Duodenal mucosa (tissue), 2 donors: Measurements from ENCODE around the gene TRIM13.
"Not testable (repeated sequence)": the region's sequence is repeated elsewhere in the genome, so short reads cannot be mapped to it uniquely, and the experiment has no call there.

Experiments
- H3K27ac ChIP-seq: one replicate; pipeline ENCODE4 v1.7.0; 2013; ENCODE audit warnings: low read depth, low read length
- H3K27me3 ChIP-seq, 2 donors: one replicate each; pipeline ENCODE4 v1.7.0; 2013; ENCODE audit warnings: low read length in 2 of 2, control low read depth in 1 of 2; ENCODE audit not compliant: insufficient read depth in 2 of 2, control insufficient read depth in 1 of 2
- H3K36me3 ChIP-seq, 2 donors: one replicate each; pipeline ENCODE4 v1.7.0; 2013; ENCODE audit warnings: low read length in 2 of 2, control low read depth in 1 of 2; ENCODE audit not compliant: insufficient read depth in 2 of 2, control insufficient read depth in 1 of 2
- H3K4me1 ChIP-seq, 2 donors: one replicate each; pipeline ENCODE4 v1.7.0; 2013; ENCODE audit warnings: low read length in 2 of 2, control low read depth in 1 of 2; ENCODE audit not compliant: insufficient read depth in 2 of 2, control insufficient read depth in 1 of 2
- H3K4me3 ChIP-seq, 2 donors: one replicate each; pipeline ENCODE4 v1.7.0; 2013; ENCODE audit warnings: low read length in 2 of 2, low read depth in 1 of 2
- H3K9ac ChIP-seq, 2 donors: one replicate each; pipeline ENCODE4 v1.7.0; 2013; ENCODE audit warnings: low read length in 2 of 2, low read depth in 1 of 2
- H3K9me3 ChIP-seq, 2 donors: one replicate each; pipeline ENCODE4 v1.7.0; 2013; ENCODE audit warnings: low read length in 2 of 2, control low read depth in 1 of 2; ENCODE audit not compliant: control insufficient read depth in 1 of 2

Gene TRIM13

GRCh38 chr13:49996951-49997895 is at the start of gene TRIM13:
Gene TRIM13, plus strand, starts transcription at chr13:49997042. Its CDS starts 14,899 bp downstream, at chr13:50011941.
- H3K27ac ChIP-seq, result peak within 1 kb of the TSS; percentile 98
- no peaks in the 10 kb centered on the region for H3K9me3 ChIP-seq
- peaks cover 15 to 26% of the 10 kb centered on the region in 2 donors for H3K4me1 ChIP-seq
- peak within 1 kb of the TSS; percentile 84 to 90 for H3K4me3 ChIP-seq
- H3K27me3 ChIP-seq, result no peaks in the 10 kb centered on the region
- peak within 1 kb of the TSS; percentile 95 to 98 for H3K9ac ChIP-seq
- peaks cover 0 to 5% of the 10 kb centered on the region in 2 donors for H3K36me3 ChIP-seq

GRCh38 chr13:49948777-49949270 is 48.0 kb upstream of the TRIM13 start:
- H3K9ac ChIP-seq, H3K36me3 ChIP-seq: not testable (repeated sequence)

GRCh38 chr13:49951754-49952535 is 44.9 kb upstream of the TRIM13 start:
- no peak overlapping the region for H3K27ac ChIP-seq
- no peaks in the 10 kb centered on the region for H3K36me3 ChIP-seq
- H3K27me3 ChIP-seq, result no peaks in the 10 kb centered on the region

More at GRCh38 chr13:49948777-49949270, 48.0 kb upstream of the TRIM13 start:
- H3K9me3 ChIP-seq, H3K27me3 ChIP-seq, H3K4me3 ChIP-seq, H3K4me1 ChIP-seq, H3K27ac ChIP-seq: not testable (repeated sequence)

GRCh38 chr13:49953560-49953959 is 43.3 kb upstream of the TRIM13 start:
- Histone ChIP-seq H3K27ac (no peak overlapping the region), H3K36me3 (no peaks in the 10 kb centered on the region), H3K4me3 (no peak overlapping the region), H3K9me3 (no peaks in the 10 kb centered on the region), H3K4me1 (peaks cover 6 to 14% of the 10 kb centered on the region in 2 donors), H3K9ac (no peak overlapping the region), H3K27me3 (no peaks in the 10 kb centered on the region)

More at GRCh38 chr13:49951754-49952535, 44.9 kb upstream of the TRIM13 start:
- Histone ChIP-seq H3K9me3 (no peaks in the 10 kb centered on the region), H3K4me3 (no peak overlapping the region), H3K9ac (no peak overlapping the region), H3K4me1 (peaks cover 6 to 14% of the 10 kb centered on the region in 2 donors)

GRCh38 chr13:49954674-49955455 is 42.0 kb upstream of the TRIM13 start:
- Histone ChIP-seq H3K9me3 (no peaks in the 10 kb centered on the region), H3K4me1 (peaks cover 6 to 14% of the 10 kb centered on the region in 2 donors), H3K27ac (no peak overlapping the region), H3K9ac (no peak overlapping the region), H3K4me3 (no peak overlapping the region), H3K36me3 (no peaks in the 10 kb centered on the region), H3K27me3 (no peaks in the 10 kb centered on the region)

GRCh38 chr13:49956131-49956530 is 40.7 kb upstream of the TRIM13 start:
- Histone ChIP-seq H3K27ac (no peak overlapping the region), H3K4me3 (no peak overlapping the region)

GRCh38 chr13:49958321-49958720 is 38.5 kb upstream of the TRIM13 start:
- H3K9ac ChIP-seq, result no peak overlapping the region
- peaks cover 0 to 5% of the 10 kb centered on the region in 2 donors for H3K9me3 ChIP-seq
- no peaks in the 10 kb centered on the region for H3K27me3 ChIP-seq
- H3K4me3 ChIP-seq, result no peak overlapping the region
- H3K27ac ChIP-seq, result no peak overlapping the region
- H3K4me1 ChIP-seq, result peaks cover 6 to 11% of the 10 kb centered on the region in 2 donors
- no peaks in the 10 kb centered on the region for H3K36me3 ChIP-seq

More at GRCh38 chr13:49956131-49956530, 40.7 kb upstream of the TRIM13 start:
- Histone ChIP-seq H3K9me3 (no peaks in the 10 kb centered on the region), H3K27me3 (no peaks in the 10 kb centered on the region), H3K4me1 (peaks cover 6 to 14% of the 10 kb centered on the region in 2 donors), H3K36me3 (no peaks in the 10 kb centered on the region), H3K9ac (no peak overlapping the region)

- no peak overlapping the region for H3K9ac ChIP-seq
- H3K9me3 ChIP-seq, result peaks cover 3 to 9% of the 10 kb centered on the region in 2 donors
- H3K36me3 ChIP-seq, result no peaks in the 10 kb centered on the region
These were observed 29.4 kb upstream of the TRIM13 start for GRCh38 chr13:49967456-49967855.

GRCh38 chr13:49972709-49973108 is 24.1 kb upstream of the TRIM13 start:
- Histone ChIP-seq H3K27ac (no peak overlapping the region), H3K27me3 (no peaks in the 10 kb centered on the region), H3K4me1 (peaks cover 0 to 5% of the 10 kb centered on the region in 2 donors), H3K9ac (no peak overlapping the region), H3K4me3 (no peak overlapping the region), H3K9me3 (no peaks in the 10 kb centered on the region), H3K36me3 (no peaks in the 10 kb centered on the region)

More at GRCh38 chr13:49967456-49967855, 29.4 kb upstream of the TRIM13 start:
- H3K27me3 ChIP-seq, result no peaks in the 10 kb centered on the region
- no peak overlapping the region for H3K4me3 ChIP-seq
- H3K4me1 ChIP-seq, result no peaks in the 10 kb centered on the region
- no peak overlapping the region for H3K27ac ChIP-seq
